Measurements from ENCODE around the gene USF2.

Gene USF2

GRCh38 chr19:35294328-35294727, 25.6 kb downstream of the USF2 start:
- H3K4me2 ChIP-seq (ENCODE audit: low read length) = no peak overlapping the region
- no peaks in the 10 kb centered on the region for H3K36me3 ChIP-seq (replicated peaks; ENCODE audit: low read depth, low read length)
- no peak overlapping the region for H3K27ac ChIP-seq (ENCODE audit: low read length)

GRCh38 chr19:35294859-35295791, 26.4 kb downstream of the USF2 start:
- TF ChIP-seq CTCF (IDR thresholded peaks at IDR 0.05; ENCODE audit: low read depth, low read length) = no peak
- TF ChIP-seq EZH2phosphoT487 (IDR thresholded peaks at IDR 0.05; ENCODE audit: low read depth) = no peak
- Histone ChIP-seq H2AFZ (ENCODE audit: low read depth, low read length) (no peak overlapping the region), H3K4me2 (ENCODE audit: low read length) (no peak overlapping the region), H3K27me3 (ENCODE audit: low read depth, low read length) (peaks cover 41% of the 10 kb centered on the region), H3K36me3 (replicated peaks; ENCODE audit: low read depth, low read length) (no peaks in the 10 kb centered on the region), H3K27ac (ENCODE audit: low read length) (no peak overlapping the region), H3K79me2 (ENCODE audit: low read length) (no peaks in the 10 kb centered on the region), H3K9ac (ENCODE audit: low read length) (no peak overlapping the region), H3K4me3 (ENCODE audit: low read length) (no peak overlapping the region), H4K20me1 (ENCODE audit: insufficient read depth, low read length) (no peaks in the 10 kb centered on the region), H3K9me3 (ENCODE audit: insufficient read depth, low read length) (no peaks in the 10 kb centered on the region), H3K4me1 (ENCODE audit: low read length) (0 out of 2 replicates have a peak, but pooled peaks cover 4% of the 10 kb centered on the region)

More at GRCh38 chr19:35294328-35294727, 25.6 kb downstream of the USF2 start:
- Histone ChIP-seq H3K9ac (ENCODE audit: low read length) (no peak overlapping the region), H3K27me3 (ENCODE audit: low read depth, low read length) (peaks cover 41% of the 10 kb centered on the region), H3K79me2 (ENCODE audit: low read length) (no peaks in the 10 kb centered on the region), H3K4me3 (ENCODE audit: low read length) (no peak overlapping the region), H4K20me1 (ENCODE audit: insufficient read depth, low read length) (no peaks in the 10 kb centered on the region), H3K4me1 (ENCODE audit: low read length) (0 out of 2 replicates have a peak, but pooled peaks cover 4% of the 10 kb centered on the region), H2AFZ (ENCODE audit: low read depth, low read length) (no peak overlapping the region), H3K9me3 (ENCODE audit: insufficient read depth, low read length) (no peaks in the 10 kb centered on the region)
- TF ChIP-seq CTCF (IDR thresholded peaks at IDR 0.05; ENCODE audit: low read depth, low read length) (no peak), EZH2phosphoT487 (IDR thresholded peaks at IDR 0.05; ENCODE audit: low read depth) (no peak)

GRCh38 chr19:35295792-35296462, 27.2 kb downstream of the USF2 start:
- no peak for TF ChIP-seq CTCF (IDR thresholded peaks at IDR 0.05; ENCODE audit: low read depth, low read length)
- TF ChIP-seq EZH2phosphoT487 (IDR thresholded peaks at IDR 0.05; ENCODE audit: low read depth) = no peak
- no peaks in the 10 kb centered on the region for H4K20me1 ChIP-seq (ENCODE audit: insufficient read depth, low read length)
- H3K27ac ChIP-seq (ENCODE audit: low read length) = no peak overlapping the region

More at GRCh38 chr19:35295792-35296462, 27.2 kb downstream of the USF2 start:
- Histone ChIP-seq H3K9ac (ENCODE audit: low read length) (no peak overlapping the region), H3K4me1 (ENCODE audit: low read length) (0 out of 2 replicates have a peak, but pooled peaks cover 4% of the 10 kb centered on the region), H3K4me2 (ENCODE audit: low read length) (no peak overlapping the region), H2AFZ (ENCODE audit: low read depth, low read length) (no peak overlapping the region), H3K36me3 (replicated peaks; ENCODE audit: low read depth, low read length) (no peaks in the 10 kb centered on the region), H3K4me3 (ENCODE audit: low read length) (no peak overlapping the region), H3K79me2 (ENCODE audit: low read length) (no peaks in the 10 kb centered on the region), H3K9me3 (ENCODE audit: insufficient read depth, low read length) (no peaks in the 10 kb centered on the region), H3K27me3 (ENCODE audit: low read depth, low read length) (peaks cover 37% of the 10 kb centered on the region)
